ENCODE measurements around the gene APOBEC2. TPM values are rescaled to one million over a fixed set of nuclear protein-coding genes. Genes with fewer than 3 reads are reported as not detected.

APOBEC2 gene
- total and polyA plus RNA-seq, 2 of the 4 experiments (the other 2 are of a cell fraction), result not detected

- Histone ChIP-seq H4K91ac (ENCODE audit: insufficient read depth, low read depth, low read length) (no peak overlapping the region), H3K27ac (ENCODE audit: insufficient read depth, low read length) (no peak overlapping the region), H2BK20ac (ENCODE audit: low read depth, low read length) (no peak overlapping the region), H2AK9ac (replicated peaks; ENCODE audit: low read depth, low read length, poor library complexity) (no peak overlapping the region), H2AK5ac (ENCODE audit: low read depth, low read length) (no peak overlapping the region), H4K5ac (ENCODE audit: low read depth, low read length) (no peak overlapping the region), H3K27me3 (ENCODE audit: control insufficient read depth, insufficient read depth, low read length) (peaks cover 10% of the 10 kb centered on the region), H4K8ac (ENCODE audit: low read depth in 2 of 2, low read length in 2 of 2) (no peak overlapping the region), H3K4me1 (ENCODE audit: control insufficient read depth, insufficient read depth, low read length) (no peaks in the 10 kb centered on the region), H3K9me1 (ENCODE audit: insufficient read depth, low read length) (no peaks in the 10 kb centered on the region), H3K4me2 (ENCODE audit: low read depth, low read length) (no peak overlapping the region), H3K9ac (ENCODE audit: low read depth, low read length) (no peak overlapping the region), H3K36me3 (ENCODE audit: control insufficient read depth, insufficient read depth, low read length) (no peaks in the 10 kb centered on the region), H3K23ac (ENCODE audit: low read depth, low read length) (no peak overlapping the region), H2AFZ (replicated peaks; ENCODE audit: low read length, poor library complexity) (no peak overlapping the region), H2BK15ac (ENCODE audit: low read depth, low read length) (no peak overlapping the region), H2BK5ac (ENCODE audit: low read depth, low read length, poor library complexity, severe bottlenecking) (no peak overlapping the region), H2BK120ac (ENCODE audit: low read depth, low read length) (no peak overlapping the region), H3K79me1 (ENCODE audit: low read depth in 1 of 2, low read length in 2 of 2) (no peaks in the 10 kb centered on the region), H3K56ac (ENCODE audit: extremely low read depth, insufficient read depth, low read length) (no peak overlapping the region), H3K18ac (ENCODE audit: low read depth, low read length) (no peak overlapping the region), H3K14ac (replicated peaks; ENCODE audit: low read depth, low read length) (no peak overlapping the region), H4K20me1 (ENCODE audit: insufficient read depth, low read length) (no peaks in the 10 kb centered on the region), H3K4me3 (ENCODE audit: insufficient read depth, low read depth, low read length) (no peak overlapping the region), H3K9me3 (ENCODE audit: control insufficient read depth, insufficient read depth, low read length) (peaks cover 2% of the 10 kb centered on the region; the same call in 1 of the 2 replicates), H3K4ac (ENCODE audit: low read depth, low read length) (no peak overlapping the region)
- intact Hi-C loops (cut with micrococcal nuclease) (loop anchor here (10.0 kb wide), 1 partner anchor 1677 kb away; no protein-coding TSS in a partner anchor), in situ Hi-C loops (cut with MboI; ENCODE audit: low sequenced_read_pairs) (loop anchor here (5.0 to 10.0 kb wide), 2 partner anchors 125 to 467 kb away; no protein-coding TSS in a partner anchor), dilution Hi-C loops (cut with HindIII; ENCODE audit: low sequenced_read_pairs, unreplicated experiment) (no loop called here)
- DNase-seq, result no peak
- no peak for ATAC-seq (ENCODE audit: low read depth)
- POLR2A ChIA-PET (ENCODE audit: unreplicated experiment), result no interaction called here
- no TSS peak for BruUV-seq (replicated peaks)
- CTCF ChIA-PET, result interaction anchor here (0.9 kb wide), 1 partner anchor 126 kb away, joined by 3 read pairs; no protein-coding TSS in a partner anchor
- TF ChIP-seq NFE2L2 (IDR thresholded peaks at IDR 0.05; ENCODE audit: low read depth, low read length) (no peak), FOS (IDR thresholded peaks at IDR 0.05; ENCODE audit: low read depth, low read length) (no peak), POLR2A (IDR thresholded peaks at IDR 0.05; ENCODE audit: low read depth, low read length) (no peak), RAD21 (IDR thresholded peaks at IDR 0.05; ENCODE audit: low read length) (no peak), MAFK (IDR thresholded peaks at IDR 0.05; ENCODE audit: low read depth, low read length) (no peak), SMC3 (IDR thresholded peaks at IDR 0.05; ENCODE audit: low read depth, low read length) (no peak), RCOR1 (IDR thresholded peaks at IDR 0.05; ENCODE audit: insufficient replicate concordance, low read length) (no peak), CHD1 (IDR thresholded peaks at IDR 0.05; ENCODE audit: low read depth, low read length) (no peak), RFX5 (IDR thresholded peaks at IDR 0.05; ENCODE audit: low read depth, low read length) (no peak), BHLHE40 (IDR thresholded peaks at IDR 0.05; ENCODE audit: low read depth, low read length) (no peak), CEBPB (IDR thresholded peaks at IDR 0.05; ENCODE audit: low read depth, low read length) (no peak)
- TF ChIP-seq, protein P1, sequence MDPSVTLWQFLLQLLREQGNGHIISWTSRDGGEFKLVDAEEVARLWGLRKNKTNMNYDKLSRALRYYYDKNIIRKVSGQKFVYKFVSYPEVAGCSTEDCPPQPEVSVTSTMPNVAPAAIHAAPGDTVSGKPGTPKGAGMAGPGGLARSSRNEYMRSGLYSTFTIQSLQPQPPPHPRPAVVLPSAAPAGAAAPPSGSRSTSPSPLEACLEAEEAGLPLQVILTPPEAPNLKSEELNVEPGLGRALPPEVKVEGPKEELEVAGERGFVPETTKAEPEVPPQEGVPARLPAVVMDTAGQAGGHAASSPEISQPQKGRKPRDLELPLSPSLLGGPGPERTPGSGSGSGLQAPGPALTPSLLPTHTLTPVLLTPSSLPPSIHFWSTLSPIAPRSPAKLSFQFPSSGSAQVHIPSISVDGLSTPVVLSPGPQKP (IDR thresholded peaks at IDR 0.05; ENCODE audit: borderline replicate concordance, low read depth, low read length), result no peak
Measured at GRCh38 chr6:41022294-41022693, 30.7 kb upstream of the APOBEC2 start.
